ENCODE data around the gene TMC4.
A peak's percentile ranks its signal among the peaks of the same experiment; 100 is the strongest.

TMC4 gene

GRCh38 chr19:54142166-54142780 lies 30.7 kb downstream of the TMC4 start:
- Mint-ChIP-seq H3K4me1 (ENCODE audit: low read depth) (peaks cover 32% of the 10 kb centered on the region), H3K4me3 (no peak overlapping the region), H3K9me3 (ENCODE audit: low read depth) (no peaks in the 10 kb centered on the region), H3K27ac (no peak overlapping the region), H3K36me3 (peaks cover 3% of the 10 kb centered on the region), H3K27me3 (no peaks in the 10 kb centered on the region)

- H3K36me3 Mint-ChIP-seq, result no peaks in the 10 kb centered on the region
- no peaks in the 10 kb centered on the region for H3K27me3 Mint-ChIP-seq
- peaks cover 38% of the 10 kb centered on the region for H3K4me1 Mint-ChIP-seq (ENCODE audit: low read depth)
- H3K9me3 Mint-ChIP-seq (ENCODE audit: low read depth), result no peaks in the 10 kb centered on the region
- no peak overlapping the region for H3K4me3 Mint-ChIP-seq
- peak overlapping the region; percentile 61 for H3K27ac Mint-ChIP-seq
Observed at GRCh38 chr19:54141356-54141755, 31.6 kb downstream of the TMC4 start.

- Mint-ChIP-seq H3K27ac (peak overlapping the region; percentile 96), H3K27me3 (no peaks in the 10 kb centered on the region), H3K4me3 (peak overlapping the region; percentile 94), H3K9me3 (ENCODE audit: low read depth) (no peaks in the 10 kb centered on the region), H3K4me1 (ENCODE audit: low read depth) (peaks cover 45% of the 10 kb centered on the region), H3K36me3 (no peaks in the 10 kb centered on the region)
Observed at GRCh38 chr19:54138489-54139256, 34.3 kb downstream of the TMC4 start.

GRCh38 chr19:54137699-54138488 lies 35.1 kb downstream of the TMC4 start, which contains the start of gene CNOT3:
CNOT3 (plus strand) TSS chr19:54137762; CDS start chr19:54142979, 5,217 bp downstream.
- peaks cover 45% of the 10 kb centered on the region for H3K4me1 Mint-ChIP-seq (ENCODE audit: low read depth)
- H3K27me3 Mint-ChIP-seq, result no peaks in the 10 kb centered on the region
- peak within 1 kb of the TSS; percentile 96 for H3K27ac Mint-ChIP-seq
- H3K36me3 Mint-ChIP-seq, result no peaks in the 10 kb centered on the region
- H3K4me3 Mint-ChIP-seq, result peak within 1 kb of the TSS; percentile 94
- no peaks in the 10 kb centered on the region for H3K9me3 Mint-ChIP-seq (ENCODE audit: low read depth)

- Mint-ChIP-seq H3K27ac (peak overlapping the region; percentile 90), H3K4me1 (ENCODE audit: low read depth) (peaks cover 45% of the 10 kb centered on the region), H3K4me3 (peak overlapping the region; percentile 89), H3K9me3 (ENCODE audit: low read depth) (no peaks in the 10 kb centered on the region), H3K27me3 (no peaks in the 10 kb centered on the region), H3K36me3 (no peaks in the 10 kb centered on the region)
Observed at GRCh38 chr19:54136864-54137698, 35.9 kb downstream of the TMC4 start.

- Mint-ChIP-seq H3K9me3 (ENCODE audit: low read depth) (no peaks in the 10 kb centered on the region), H3K36me3 (peaks cover 2% of the 10 kb centered on the region), H3K27me3 (no peaks in the 10 kb centered on the region), H3K4me3 (peak overlapping the region; percentile 89), H3K4me1 (ENCODE audit: low read depth) (peaks cover 38% of the 10 kb centered on the region), H3K27ac (peak overlapping the region; percentile 76)
Observed at GRCh38 chr19:54136086-54136863, 36.7 kb downstream of the TMC4 start.

GRCh38 chr19:54133957-54134590 lies 38.9 kb downstream of the TMC4 start:
- Mint-ChIP-seq H3K27ac (no peak overlapping the region), H3K4me1 (ENCODE audit: low read depth) (peaks cover 21% of the 10 kb centered on the region), H3K4me3 (no peak overlapping the region), H3K27me3 (no peaks in the 10 kb centered on the region), H3K9me3 (ENCODE audit: low read depth) (no peaks in the 10 kb centered on the region), H3K36me3 (peaks cover 2% of the 10 kb centered on the region)

GRCh38 chr19:54133312-54133956 lies 39.5 kb downstream of the TMC4 start:
- Mint-ChIP-seq H3K4me1 (ENCODE audit: low read depth) (peaks cover 15% of the 10 kb centered on the region), H3K27ac (no peak overlapping the region), H3K9me3 (ENCODE audit: low read depth) (no peaks in the 10 kb centered on the region), H3K36me3 (peaks cover 2% of the 10 kb centered on the region), H3K4me3 (no peak overlapping the region), H3K27me3 (no peaks in the 10 kb centered on the region)

GRCh38 chr19:54129617-54129996 lies 43.4 kb downstream of the TMC4 start:
- H3K4me3 Mint-ChIP-seq, result no peak overlapping the region
- no peaks in the 10 kb centered on the region for H3K9me3 Mint-ChIP-seq (ENCODE audit: low read depth)
- peaks cover 2% of the 10 kb centered on the region for H3K36me3 Mint-ChIP-seq
- peaks cover 3% of the 10 kb centered on the region for H3K4me1 Mint-ChIP-seq (ENCODE audit: low read depth)
- H3K27me3 Mint-ChIP-seq, result no peaks in the 10 kb centered on the region
- H3K27ac Mint-ChIP-seq, result no peak overlapping the region

- no peak overlapping the region for H3K27ac Mint-ChIP-seq
- H3K4me3 Mint-ChIP-seq, result no peak overlapping the region
- no peaks in the 10 kb centered on the region for H3K4me1 Mint-ChIP-seq (ENCODE audit: low read depth)
- no peaks in the 10 kb centered on the region for H3K27me3 Mint-ChIP-seq
- H3K9me3 Mint-ChIP-seq (ENCODE audit: low read depth), result no peaks in the 10 kb centered on the region
- H3K36me3 Mint-ChIP-seq, result peaks cover 2% of the 10 kb centered on the region
Observed at GRCh38 chr19:54128796-54129616, 44.0 kb downstream of the TMC4 start.

GRCh38 chr19:54128441-54128725 lies 44.6 kb downstream of the TMC4 start:
- Mint-ChIP-seq H3K27me3 (no peaks in the 10 kb centered on the region), H3K27ac (no peak overlapping the region), H3K4me3 (no peak overlapping the region), H3K4me1 (ENCODE audit: low read depth) (no peaks in the 10 kb centered on the region), H3K9me3 (ENCODE audit: low read depth) (no peaks in the 10 kb centered on the region), H3K36me3 (peaks cover 2% of the 10 kb centered on the region)

- no peaks in the 10 kb centered on the region for H3K27me3 Mint-ChIP-seq
- H3K4me1 Mint-ChIP-seq (ENCODE audit: low read depth), result no peaks in the 10 kb centered on the region
- no peak overlapping the region for H3K4me3 Mint-ChIP-seq
- H3K9me3 Mint-ChIP-seq (ENCODE audit: low read depth), result no peaks in the 10 kb centered on the region
- H3K36me3 Mint-ChIP-seq, result peaks cover 2% of the 10 kb centered on the region
- H3K27ac Mint-ChIP-seq, result no peak overlapping the region
Observed at GRCh38 chr19:54127688-54128440, 45.1 kb downstream of the TMC4 start.

All from activated naive CD8-positive, alpha-beta T cell (primary cell).